HG03139 (cell line): ENCODE measurements around the gene POU2AF1.

Experiments used
- ATAC-seq: cut with Tn5 transposase; IDR thresholded peaks from one replicate; pipeline ENCODE4 v1.9.1; 2021; ENCODE audit not compliant: unreplicated experiment

Gene POU2AF1

GRCh38 chr11:111349191-111349695, 29.8 kb downstream of the POU2AF1 start:
- ATAC-seq = no peak

GRCh38 chr11:111348147-111348546, 30.9 kb downstream of the POU2AF1 start:
- ATAC-seq = no peak

- no peak for ATAC-seq
These were observed 31.4 kb downstream of the POU2AF1 start for GRCh38 chr11:111347723-111348115.

- ATAC-seq = no peak
These were observed 31.9 kb downstream of the POU2AF1 start for GRCh38 chr11:111347002-111347722.

- no peak for ATAC-seq
These were observed 35.0 kb downstream of the POU2AF1 start for GRCh38 chr11:111344032-111344431.

- ATAC-seq = no peak
These were observed 36.7 kb downstream of the POU2AF1 start for GRCh38 chr11:111342329-111342728.

- no peak for ATAC-seq
These were observed 39.2 kb downstream of the POU2AF1 start for GRCh38 chr11:111339758-111340388.

- ATAC-seq = no peak
These were observed 42.4 kb downstream of the POU2AF1 start for GRCh38 chr11:111336582-111337256.

- ATAC-seq = no peak
These were observed 43.0 kb downstream of the POU2AF1 start for GRCh38 chr11:111336062-111336461.

- no peak for ATAC-seq
These were observed 43.5 kb downstream of the POU2AF1 start for GRCh38 chr11:111335549-111335948.

GRCh38 chr11:111334532-111335502, 44.3 kb downstream of the POU2AF1 start:
- no peak for ATAC-seq

GRCh38 chr11:111331711-111332479, 47.2 kb downstream of the POU2AF1 start:
- no peak for ATAC-seq

- no peak for ATAC-seq
These were observed 48.7 kb downstream of the POU2AF1 start for GRCh38 chr11:111330234-111330893.

- ATAC-seq = no peak
These were observed 49.5 kb downstream of the POU2AF1 start for GRCh38 chr11:111329306-111330204.

GRCh38 chr11:111327908-111328624, 51.0 kb downstream of the POU2AF1 start:
- ATAC-seq = no peak

GRCh38 chr11:111326824-111327223, 52.3 kb downstream of the POU2AF1 start:
- ATAC-seq = no peak

GRCh38 chr11:111325259-111325658, 53.8 kb downstream of the POU2AF1 start:
- no peak for ATAC-seq

GRCh38 chr11:111324277-111324720, 54.8 kb downstream of the POU2AF1 start:
- no peak for ATAC-seq
